Brain microvascular endothelial cell (primary cell): Measurements from ENCODE around the gene GRM5.
A peak's percentile ranks its signal among the peaks of the same experiment; 100 is the strongest.
"Not testable (repeated sequence)": the region's sequence is repeated elsewhere in the genome, so short reads cannot be mapped to it uniquely, and the experiment has no call there.

Experiments used
- DNase-seq: peaks from one replicate; pipeline ENCODE4 v3.0.0-alpha.2; 2020
- H3K27ac ChIP-seq: fragments of 250-450 bp; sonication (Bioruptor Pico); 2 replicates; pipeline ENCODE4 v1.5.1; 2020; ENCODE audit warnings: mild to moderate bottlenecking, moderate library complexity
- H3K27me3 ChIP-seq: fragments of 250-450 bp; sonication (Bioruptor Pico); replicated peaks from 2 replicates; pipeline ENCODE4 v1.5.1; 2020; ENCODE audit warnings: mild to moderate bottlenecking
- H3K36me3 ChIP-seq: fragments of 250-450 bp; sonication (Bioruptor Pico); replicated peaks from 2 replicates; pipeline ENCODE4 v1.5.1; 2020; ENCODE audit warnings: mild to moderate bottlenecking
- H3K4me3 ChIP-seq: 2 replicates; pipeline ENCODE4 v1.5.1; 2011; ENCODE audit warnings: low read depth, mild to moderate bottlenecking, control low read depth, low read length, moderate library complexity
- in situ Hi-C: cut with HindIII; loops from 2 replicates; pipeline ENCODE4 v1.10.0; 2017; ENCODE audit warnings: low sequenced_read_pairs, low pct_ligation_motif_present
- TF ChIP-seq, protein P1 (sequence below): IDR thresholded peaks from 2 replicates; pipeline ENCODE4 v1.5.1; 2011; ENCODE audit warnings: low read depth, mild to moderate bottlenecking, moderate library complexity, low read length, control low read depth, inconsistent platforms; ENCODE audit errors: missing control alignments

The GRM5 gene

DNA sequence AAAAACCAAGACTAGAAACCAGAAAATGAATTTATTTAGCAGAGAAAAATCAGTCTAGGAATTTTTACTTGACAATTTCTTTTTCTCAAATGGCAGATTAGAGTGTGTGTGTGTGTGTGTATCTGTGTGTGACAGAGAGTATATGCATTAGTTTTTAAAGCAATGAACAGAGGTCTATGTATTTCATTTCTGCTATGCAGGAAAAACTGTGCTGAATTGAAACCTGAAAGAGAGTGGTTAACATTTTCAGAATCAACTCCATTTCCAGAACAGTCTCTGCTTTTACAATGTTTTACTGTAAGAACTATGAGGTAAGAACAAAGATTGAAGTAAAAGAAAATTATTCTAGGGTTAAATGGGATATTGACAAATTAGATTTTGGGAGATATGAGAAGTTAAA is 114.8 kb downstream of the GRM5 start:
- H3K4me3 ChIP-seq = no peak overlapping the region
- TF ChIP-seq, protein P1, sequence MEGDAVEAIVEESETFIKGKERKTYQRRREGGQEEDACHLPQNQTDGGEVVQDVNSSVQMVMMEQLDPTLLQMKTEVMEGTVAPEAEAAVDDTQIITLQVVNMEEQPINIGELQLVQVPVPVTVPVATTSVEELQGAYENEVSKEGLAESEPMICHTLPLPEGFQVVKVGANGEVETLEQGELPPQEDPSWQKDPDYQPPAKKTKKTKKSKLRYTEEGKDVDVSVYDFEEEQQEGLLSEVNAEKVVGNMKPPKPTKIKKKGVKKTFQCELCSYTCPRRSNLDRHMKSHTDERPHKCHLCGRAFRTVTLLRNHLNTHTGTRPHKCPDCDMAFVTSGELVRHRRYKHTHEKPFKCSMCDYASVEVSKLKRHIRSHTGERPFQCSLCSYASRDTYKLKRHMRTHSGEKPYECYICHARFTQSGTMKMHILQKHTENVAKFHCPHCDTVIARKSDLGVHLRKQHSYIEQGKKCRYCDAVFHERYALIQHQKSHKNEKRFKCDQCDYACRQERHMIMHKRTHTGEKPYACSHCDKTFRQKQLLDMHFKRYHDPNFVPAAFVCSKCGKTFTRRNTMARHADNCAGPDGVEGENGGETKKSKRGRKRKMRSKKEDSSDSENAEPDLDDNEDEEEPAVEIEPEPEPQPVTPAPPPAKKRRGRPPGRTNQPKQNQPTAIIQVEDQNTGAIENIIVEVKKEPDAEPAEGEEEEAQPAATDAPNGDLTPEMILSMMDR = no peak
- H3K27me3 ChIP-seq = no peaks in the 10 kb centered on the region
- H3K36me3 ChIP-seq = no peaks in the 10 kb centered on the region
- in situ Hi-C loops = no loop called here
- DNase-seq = no peak
- no peak overlapping the region for H3K27ac ChIP-seq

DNA sequence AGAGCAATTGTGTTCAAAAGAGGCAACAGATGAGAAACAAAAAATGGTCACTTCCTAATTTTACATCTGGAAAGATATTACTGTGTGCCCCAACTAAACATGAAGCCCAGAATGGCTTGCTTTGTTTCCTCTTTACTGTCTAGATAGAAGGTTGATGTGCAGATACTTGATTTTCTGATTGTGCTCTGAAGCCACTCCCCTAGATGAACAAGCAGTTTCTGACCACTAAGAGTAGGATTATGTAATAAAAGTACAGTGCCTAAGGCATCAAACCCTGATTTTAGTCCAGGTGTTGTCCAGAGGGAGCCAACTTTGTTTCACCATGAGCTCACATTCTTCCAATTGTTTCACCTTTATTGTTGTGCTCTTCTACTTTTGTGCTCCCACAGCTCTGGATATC is 116.9 kb downstream of the GRM5 start:
- not testable (repeated sequence) for H3K27ac ChIP-seq, H3K4me3 ChIP-seq

DNA sequence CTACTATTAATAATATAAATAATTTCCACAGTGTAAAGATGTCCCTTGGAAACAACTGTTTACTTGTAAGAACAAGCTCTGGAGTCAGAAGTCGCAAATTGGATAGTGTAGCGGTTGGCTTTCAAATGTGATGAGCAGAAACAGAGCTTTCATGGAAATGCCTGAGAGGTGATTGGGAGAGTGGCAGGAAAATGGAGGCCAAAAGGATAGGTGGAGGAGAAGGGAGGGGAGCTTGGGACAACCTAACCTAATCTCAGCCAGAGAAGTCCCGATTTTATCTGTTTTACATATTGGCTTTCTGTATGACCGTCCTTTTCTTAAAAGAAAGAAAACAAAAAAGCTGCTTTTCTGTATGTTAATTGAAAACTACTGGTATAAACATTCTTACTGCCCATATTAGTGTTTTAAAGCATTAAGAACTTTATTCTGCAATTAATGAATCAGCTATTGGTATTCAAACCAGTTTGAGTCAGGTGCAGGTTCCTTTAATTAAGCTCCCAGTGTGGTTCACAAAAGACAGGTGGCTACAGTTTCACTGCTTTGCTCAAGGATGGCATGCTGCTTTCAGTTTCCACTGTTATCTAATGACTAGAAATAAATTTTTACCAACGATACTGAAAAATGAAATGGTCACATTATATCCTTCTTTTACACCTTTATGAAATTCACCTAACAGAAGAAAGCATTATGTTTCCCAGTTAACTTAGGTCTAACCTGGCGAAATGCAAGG is 117.8 kb downstream of the GRM5 start:
- H3K36me3 ChIP-seq, DNase-seq, H3K27ac ChIP-seq, H3K4me3 ChIP-seq, in situ Hi-C loops, H3K27me3 ChIP-seq: not testable (repeated sequence)

More for the DNA sequence above, 116.9 kb downstream of the GRM5 start:
- in situ Hi-C loops, H3K27me3 ChIP-seq, DNase-seq, H3K36me3 ChIP-seq: not testable (repeated sequence)

DNA sequence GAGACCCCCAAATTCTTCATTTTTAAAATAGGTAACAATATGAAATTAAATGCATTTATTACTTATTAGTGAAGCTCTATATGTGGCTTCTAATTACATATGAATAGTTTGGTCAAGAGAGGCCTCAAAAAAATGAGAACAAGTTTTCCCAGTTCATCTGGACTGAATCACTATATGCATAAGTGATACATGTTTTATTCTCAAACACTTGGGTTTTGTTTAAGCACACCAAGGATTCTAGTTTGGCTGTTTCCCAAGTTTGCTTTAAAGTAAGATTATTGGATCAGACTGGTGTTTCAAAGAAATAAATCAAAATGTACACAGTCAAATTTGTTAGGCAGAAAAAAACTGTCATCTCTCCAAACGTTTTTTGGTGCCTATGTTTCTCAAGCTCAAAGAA is 136.1 kb downstream of the GRM5 start:
- H3K4me3 ChIP-seq, in situ Hi-C loops, H3K27ac ChIP-seq: not testable (repeated sequence)

DNA sequence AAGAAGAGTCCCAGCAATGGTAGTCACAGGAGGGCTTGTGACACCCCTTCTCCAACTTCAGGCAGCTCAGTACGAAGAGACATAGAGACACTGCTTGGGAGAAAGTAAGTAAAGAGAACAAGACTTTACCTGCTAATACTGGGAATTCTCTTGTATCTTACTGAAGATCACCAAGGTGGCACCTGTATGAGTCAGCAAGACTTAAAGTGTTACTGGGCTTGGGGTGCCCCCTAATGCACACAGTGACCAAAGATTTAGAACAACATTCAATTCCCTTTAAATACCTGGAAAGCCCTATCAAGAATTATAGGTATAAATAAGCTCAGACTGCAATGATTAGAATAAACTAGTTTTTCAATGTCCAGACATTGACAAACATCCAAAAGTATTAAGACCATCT is 148.7 kb downstream of the GRM5 start:
- H3K36me3 ChIP-seq, DNase-seq, H3K4me3 ChIP-seq, H3K27me3 ChIP-seq, in situ Hi-C loops, H3K27ac ChIP-seq: not testable (repeated sequence)

More for the DNA sequence above, 136.1 kb downstream of the GRM5 start:
- not testable (repeated sequence) for DNase-seq, H3K36me3 ChIP-seq, H3K27me3 ChIP-seq

DNA sequence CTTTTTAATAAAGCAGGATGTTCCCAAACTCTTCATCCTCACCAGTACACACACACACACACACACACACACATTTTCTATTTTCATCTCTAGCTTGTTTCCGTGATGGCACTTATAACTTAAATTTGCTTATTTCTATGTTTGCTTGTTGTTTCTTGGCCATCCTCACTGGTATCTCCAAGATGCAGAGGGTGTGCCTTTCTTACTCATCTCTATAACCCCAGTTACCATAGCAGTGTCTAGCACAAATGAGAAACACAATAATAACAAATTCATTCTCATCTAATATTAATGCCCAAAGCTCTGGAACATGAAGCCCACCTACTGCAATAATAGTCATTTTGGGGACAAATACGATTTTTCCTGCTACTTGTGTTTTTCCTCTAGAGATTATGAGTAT is 156.3 kb downstream of the GRM5 start:
- in situ Hi-C loops = no loop called here
- no peak for DNase-seq
- TF ChIP-seq, protein P1 = no peak
- H3K36me3 ChIP-seq = no peaks in the 10 kb centered on the region
- H3K27ac ChIP-seq = no peak overlapping the region
- H3K27me3 ChIP-seq = no peaks in the 10 kb centered on the region
- no peak overlapping the region for H3K4me3 ChIP-seq

DNA sequence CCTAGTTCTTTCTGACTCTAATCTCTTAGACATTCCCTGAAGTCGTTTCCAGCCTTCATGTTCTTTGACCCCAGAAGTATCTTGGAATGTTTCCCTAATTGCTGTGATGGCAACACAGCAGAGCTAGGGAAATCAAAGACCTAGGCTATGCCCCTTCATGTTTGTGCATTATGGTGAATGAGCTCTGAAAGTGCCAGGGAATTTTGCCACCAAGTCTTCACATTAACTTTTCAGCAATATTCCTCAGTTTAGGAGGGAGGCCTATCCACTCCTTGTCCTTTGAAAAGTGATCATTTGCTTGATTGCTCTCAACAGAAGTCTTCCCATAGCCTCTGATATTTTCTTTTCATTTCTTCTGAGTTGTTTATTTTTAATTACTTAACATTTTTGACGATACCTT is 164.3 kb downstream of the GRM5 start:
- in situ Hi-C loops, H3K4me3 ChIP-seq, H3K27ac ChIP-seq, DNase-seq, H3K27me3 ChIP-seq, H3K36me3 ChIP-seq: not testable (repeated sequence)

DNA sequence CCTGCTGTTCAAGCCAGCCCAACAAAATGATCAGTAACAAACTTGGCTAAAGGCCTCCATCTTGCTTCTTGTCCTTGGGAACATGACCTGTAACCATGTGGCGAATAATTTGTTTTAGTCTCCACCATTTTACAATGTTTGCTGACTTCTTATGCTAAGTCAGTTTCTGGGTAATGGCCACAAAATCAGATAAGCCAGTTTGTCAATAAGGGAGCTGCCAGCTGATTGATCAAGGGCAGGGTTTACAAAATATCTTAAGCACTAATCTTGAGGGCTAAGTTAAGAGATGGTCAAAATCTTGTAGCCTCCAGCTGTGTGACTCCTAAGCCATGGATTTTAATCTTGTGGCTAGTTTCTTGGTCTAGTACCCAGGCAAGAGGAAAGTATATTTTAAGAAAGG is 176.9 kb downstream of the GRM5 start:
- in situ Hi-C loops, H3K36me3 ChIP-seq: not testable (repeated sequence)

DNA sequence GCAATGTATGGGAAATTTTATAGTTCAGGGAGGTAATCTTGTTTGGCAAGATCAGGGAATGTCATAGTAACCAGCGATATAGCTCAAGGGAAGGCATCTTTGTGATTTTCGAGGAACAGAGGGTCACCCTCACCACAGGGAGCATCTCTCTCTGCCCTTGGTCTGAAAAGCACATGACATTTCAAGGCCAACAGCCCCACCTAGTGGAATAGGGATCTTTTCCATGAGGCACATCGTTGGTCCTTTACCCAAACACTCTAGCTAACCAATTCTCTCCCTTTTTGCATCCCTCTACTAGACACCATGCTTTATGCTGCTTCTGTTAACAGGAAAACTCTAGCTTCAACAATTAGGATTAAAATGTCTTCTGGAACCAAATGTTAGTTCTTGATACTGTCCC is 179.0 kb downstream of the GRM5 start:
- peak; percentile 11 for DNase-seq
- no peak overlapping the region for H3K4me3 ChIP-seq
- H3K36me3 ChIP-seq = no peaks in the 10 kb centered on the region
- no peak overlapping the region for H3K27ac ChIP-seq
- in situ Hi-C loops = no loop called here
- TF ChIP-seq, protein P1 = peak; percentile 46
- no peaks in the 10 kb centered on the region for H3K27me3 ChIP-seq

More for the DNA sequence above, 176.9 kb downstream of the GRM5 start:
- H3K27ac ChIP-seq, H3K27me3 ChIP-seq, DNase-seq, H3K4me3 ChIP-seq: not testable (repeated sequence)

DNA sequence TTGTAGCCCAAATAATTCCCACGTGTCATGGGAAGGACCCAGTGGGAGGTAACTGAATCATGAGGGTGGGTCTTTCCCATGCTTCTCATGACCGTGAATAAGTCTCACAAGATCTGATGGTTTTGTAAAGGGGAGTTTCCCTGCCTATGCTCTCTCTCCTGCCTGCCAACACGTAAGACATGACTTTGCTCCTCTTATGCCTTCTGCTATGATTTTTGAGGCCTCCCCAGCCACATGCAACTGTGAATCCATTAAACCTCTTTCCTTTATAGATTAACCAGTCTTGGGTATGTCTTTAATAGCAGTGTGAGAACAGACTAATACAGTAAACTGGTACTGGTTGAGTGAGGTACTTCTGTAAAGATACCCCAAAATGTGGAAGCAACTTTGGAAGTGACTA is 183.0 kb downstream of the GRM5 start:
- H3K4me3 ChIP-seq, H3K27me3 ChIP-seq, DNase-seq, H3K27ac ChIP-seq, H3K36me3 ChIP-seq, in situ Hi-C loops: not testable (repeated sequence)
